ENCODE measurements around the gene DIPK1A. TPM values are rescaled to one million over a fixed set of nuclear protein-coding genes. Genes with fewer than 3 reads are reported as not detected.
A peak's percentile ranks its signal among the peaks of the same experiment; 100 is the strongest.

The DIPK1A gene
- polyA plus RNA-seq, 2 of the 4 experiments (the other 2 are of a cell fraction), result 12.4 to 21.1 TPM

DNA sequence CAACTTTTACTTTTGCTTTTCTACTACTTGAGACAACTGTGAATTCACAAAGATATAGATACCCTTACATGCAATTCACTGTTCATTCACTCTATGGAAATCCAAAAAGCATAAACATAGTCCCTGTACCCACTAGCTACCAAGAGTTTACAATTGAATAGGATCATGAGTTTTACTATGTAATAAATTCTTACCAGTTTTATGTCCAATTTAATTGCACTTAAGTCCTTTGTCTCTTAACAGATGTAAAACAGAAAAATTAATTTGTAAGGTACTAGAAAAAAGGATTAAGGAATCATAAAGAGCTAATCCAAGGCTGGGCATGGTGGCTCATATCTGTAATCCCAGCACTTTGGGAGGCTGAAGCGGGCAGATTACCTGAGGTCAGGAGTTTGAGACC, 24.4 kb downstream of the DIPK1A start:
- Histone ChIP-seq H3K27ac (no peak overlapping the region), H3K4me3 (no peak overlapping the region), H3K9me3 (no peaks in the 10 kb centered on the region), H3K4me1 (peaks cover 22% of the 10 kb centered on the region; the same call in 2 of the 3 replicates), H3K4me2 (no peak overlapping the region)
- DNase-seq (ENCODE audit: low read depth in 1 of 2, low spot score in 1 of 2) (no peak), FAIRE-seq (no peak), ATAC-seq (no peak)
- ChIA-PET CTCF (interaction anchor here (0.7 kb wide), 1 partner anchor 35 kb away, joined by 3 read pairs; no protein-coding TSS in a partner anchor), POLR2A (no interaction called here)
- WGBS (ENCODE audit: missing lambda C conversion rate), result 88% methylated on average over 1 of the region's 1 CpG
- no peak for TF ChIP-seq BHLHE40 (IDR thresholded peaks at IDR 0.05; ENCODE audit: low read depth, low read length)
- TF ChIP-seq EHMT2 (IDR thresholded peaks at IDR 0.05; ENCODE audit: low read depth), result no peak
- TF ChIP-seq, protein P1, sequence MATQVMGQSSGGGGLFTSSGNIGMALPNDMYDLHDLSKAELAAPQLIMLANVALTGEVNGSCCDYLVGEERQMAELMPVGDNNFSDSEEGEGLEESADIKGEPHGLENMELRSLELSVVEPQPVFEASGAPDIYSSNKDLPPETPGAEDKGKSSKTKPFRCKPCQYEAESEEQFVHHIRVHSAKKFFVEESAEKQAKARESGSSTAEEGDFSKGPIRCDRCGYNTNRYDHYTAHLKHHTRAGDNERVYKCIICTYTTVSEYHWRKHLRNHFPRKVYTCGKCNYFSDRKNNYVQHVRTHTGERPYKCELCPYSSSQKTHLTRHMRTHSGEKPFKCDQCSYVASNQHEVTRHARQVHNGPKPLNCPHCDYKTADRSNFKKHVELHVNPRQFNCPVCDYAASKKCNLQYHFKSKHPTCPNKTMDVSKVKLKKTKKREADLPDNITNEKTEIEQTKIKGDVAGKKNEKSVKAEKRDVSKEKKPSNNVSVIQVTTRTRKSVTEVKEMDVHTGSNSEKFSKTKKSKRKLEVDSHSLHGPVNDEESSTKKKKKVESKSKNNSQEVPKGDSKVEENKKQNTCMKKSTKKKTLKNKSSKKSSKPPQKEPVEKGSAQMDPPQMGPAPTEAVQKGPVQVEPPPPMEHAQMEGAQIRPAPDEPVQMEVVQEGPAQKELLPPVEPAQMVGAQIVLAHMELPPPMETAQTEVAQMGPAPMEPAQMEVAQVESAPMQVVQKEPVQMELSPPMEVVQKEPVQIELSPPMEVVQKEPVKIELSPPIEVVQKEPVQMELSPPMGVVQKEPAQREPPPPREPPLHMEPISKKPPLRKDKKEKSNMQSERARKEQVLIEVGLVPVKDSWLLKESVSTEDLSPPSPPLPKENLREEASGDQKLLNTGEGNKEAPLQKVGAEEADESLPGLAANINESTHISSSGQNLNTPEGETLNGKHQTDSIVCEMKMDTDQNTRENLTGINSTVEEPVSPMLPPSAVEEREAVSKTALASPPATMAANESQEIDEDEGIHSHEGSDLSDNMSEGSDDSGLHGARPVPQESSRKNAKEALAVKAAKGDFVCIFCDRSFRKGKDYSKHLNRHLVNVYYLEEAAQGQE (IDR thresholded peaks at IDR 0.05), result no peak
- TF ChIP-seq ZSCAN20 (CRISPR knock-in tag; IDR thresholded peaks at IDR 0.05), result no peak
- TF ChIP-seq NFE2L2 (conservative IDR thresholded peaks at IDR 0.05; ENCODE audit: low read length), result no peak
- no peak for TF ChIP-seq CHD2 (IDR thresholded peaks at IDR 0.05; ENCODE audit: low read length, partially characterized antibody)
- TF ChIP-seq KDM5A (IDR thresholded peaks at IDR 0.05), result no peak
- no peak for TF ChIP-seq CBX8 (IDR thresholded peaks at IDR 0.05)
- TF ChIP-seq, protein P2, sequence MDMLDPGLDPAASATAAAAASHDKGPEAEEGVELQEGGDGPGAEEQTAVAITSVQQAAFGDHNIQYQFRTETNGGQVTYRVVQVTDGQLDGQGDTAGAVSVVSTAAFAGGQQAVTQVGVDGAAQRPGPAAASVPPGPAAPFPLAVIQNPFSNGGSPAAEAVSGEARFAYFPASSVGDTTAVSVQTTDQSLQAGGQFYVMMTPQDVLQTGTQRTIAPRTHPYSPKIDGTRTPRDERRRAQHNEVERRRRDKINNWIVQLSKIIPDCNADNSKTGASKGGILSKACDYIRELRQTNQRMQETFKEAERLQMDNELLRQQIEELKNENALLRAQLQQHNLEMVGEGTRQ (IDR thresholded peaks at IDR 0.05), result no peak
- TF ChIP-seq TP53 (CRISPR knock-in tag; IDR thresholded peaks at IDR 0.05), result no peak
- TF ChIP-seq, protein P3, sequence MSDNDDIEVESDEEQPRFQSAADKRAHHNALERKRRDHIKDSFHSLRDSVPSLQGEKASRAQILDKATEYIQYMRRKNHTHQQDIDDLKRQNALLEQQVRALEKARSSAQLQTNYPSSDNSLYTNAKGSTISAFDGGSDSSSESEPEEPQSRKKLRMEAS (IDR thresholded peaks at IDR 0.05), result no peak

DNA sequence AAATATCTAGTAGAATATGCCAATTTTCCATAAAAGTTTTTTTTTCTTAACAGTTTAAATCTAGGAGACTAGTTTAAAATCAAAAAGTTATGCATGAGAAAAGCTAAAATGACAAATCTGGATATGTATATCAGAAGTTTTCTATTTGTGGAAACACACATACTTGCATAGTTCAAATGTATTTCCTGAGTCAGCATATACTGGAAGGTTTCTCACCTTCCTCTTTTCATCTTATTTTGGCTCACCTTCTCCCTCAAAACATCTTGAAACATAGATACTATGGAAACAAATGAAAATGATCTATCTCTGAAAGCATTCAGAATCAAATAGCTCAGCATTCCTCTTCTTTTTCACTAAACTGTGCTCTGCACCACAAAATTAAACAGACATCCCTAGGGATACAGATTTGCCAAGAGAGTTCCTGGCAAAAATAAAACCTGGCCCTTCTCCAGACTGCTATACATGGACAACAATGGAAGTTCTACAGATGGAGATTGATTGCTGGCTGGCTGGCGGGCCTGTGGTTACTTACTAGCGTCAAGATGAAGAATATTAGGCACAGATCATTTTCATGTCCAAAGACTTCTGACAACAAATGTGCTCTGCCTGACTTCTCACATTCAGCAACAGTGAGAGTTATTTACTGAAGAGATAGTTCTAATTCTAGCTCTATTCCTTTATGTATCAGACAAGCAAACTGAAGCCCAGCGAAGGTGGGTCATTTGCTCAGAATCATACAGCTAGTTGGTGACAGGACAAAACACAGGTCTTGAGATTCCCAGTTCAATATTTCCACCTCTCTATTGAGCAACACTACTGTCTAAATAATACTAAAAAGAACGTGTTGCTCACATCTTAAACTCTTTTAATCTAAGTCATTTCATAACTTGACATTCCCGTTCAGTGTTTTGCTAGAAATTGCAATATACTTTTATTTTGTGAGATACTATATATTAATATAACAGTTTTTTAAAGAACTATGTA, 26.6 kb downstream of the DIPK1A start:
- WGBS (ENCODE audit: missing lambda C conversion rate), result 80% methylated on average over 5 of the region's 5 CpGs
- Histone ChIP-seq H3K4me1 (peaks cover 21% of the 10 kb centered on the region; the same call in 2 of the 3 replicates), H3K4me3 (no peak overlapping the region), H3K9me3 (no peaks in the 10 kb centered on the region), H3K4me2 (no peak overlapping the region), H3K27ac (no peak overlapping the region)
- ATAC-seq (no peak), FAIRE-seq (no peak), DNase-seq (ENCODE audit: low read depth in 1 of 2, low spot score in 1 of 2) (no peak)
- ChIA-PET CTCF (interaction anchor here (0.9 kb wide), 1 partner anchor 26 kb away, joined by 3 read pairs; no protein-coding TSS in a partner anchor), POLR2A (interaction anchor here (0.6 kb wide), 1 partner anchor 963 kb away, joined by 4 read pairs; no protein-coding TSS in a partner anchor)
- TF ChIP-seq RARB (CRISPR knock-in tag; IDR thresholded peaks at IDR 0.05), result no peak
- peak; percentile 96 for TF ChIP-seq MAFK (IDR thresholded peaks at IDR 0.05; ENCODE audit: partially characterized antibody)

DNA sequence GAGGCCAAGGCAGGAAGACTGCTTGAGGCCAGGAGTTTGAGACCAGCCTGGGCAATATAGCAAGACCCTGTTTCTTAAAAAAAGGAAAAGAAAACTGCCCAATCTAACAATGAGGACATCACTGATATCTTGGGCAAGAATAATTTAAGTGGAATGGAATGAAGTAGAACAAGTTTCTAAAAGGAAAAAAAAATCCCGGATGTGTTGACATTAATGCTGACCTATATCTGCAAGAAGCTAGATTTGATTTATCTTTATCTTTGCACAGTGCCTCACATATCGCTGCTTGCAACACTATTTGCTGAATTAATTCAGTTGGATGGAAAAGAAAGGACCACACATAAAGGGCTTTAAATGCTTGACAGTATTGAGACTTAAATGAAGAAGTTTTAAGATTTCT, 27.8 kb downstream of the DIPK1A start:
- Histone ChIP-seq H3K27ac (no peak overlapping the region), H3K4me2 (no peak overlapping the region), H3K9me3 (no peaks in the 10 kb centered on the region), H3K4me3 (no peak overlapping the region), H3K4me1 (peaks cover 21% of the 10 kb centered on the region; the same call in 2 of the 3 replicates)
- DNase-seq (ENCODE audit: low read depth in 1 of 2, low spot score in 1 of 2) (no peak), ATAC-seq (no peak), FAIRE-seq (no peak)
- ChIA-PET POLR2A (no interaction called here), CTCF (no interaction called here)
- no peak for TF ChIP-seq CEBPB (IDR thresholded peaks at IDR 0.05)
- no peak for TF ChIP-seq JUN (IDR thresholded peaks at IDR 0.05)
- no peak for TF ChIP-seq KDM1A (IDR thresholded peaks at IDR 0.05; ENCODE audit: low read depth)
- TF ChIP-seq EHF (CRISPR knock-in tag; IDR thresholded peaks at IDR 0.05), result no peak
- no peak for TF ChIP-seq CHD4 (IDR thresholded peaks at IDR 0.05; ENCODE audit: borderline replicate concordance)
- TF ChIP-seq RNF2 (IDR thresholded peaks at IDR 0.05; ENCODE audit: borderline replicate concordance, low read depth), result no peak
- TF ChIP-seq, protein P3 (IDR thresholded peaks at IDR 0.05), result no peak
- WGBS (ENCODE audit: missing lambda C conversion rate), result 39% methylated on average over 2 of the region's 2 CpGs
